Measurements from ENCODE around the gene HBP1. TPM values are rescaled to one million over a fixed set of nuclear protein-coding genes. Genes with fewer than 3 reads are reported as not detected.

The HBP1 gene
- total and polyA plus RNA-seq, 2 of the 4 experiments (the other 2 are of a cell fraction), result 27.1 to 69.9 TPM

- ATAC-seq (ENCODE audit: low read depth) (no peak), DNase-seq (no peak)
- H3K36me3 ChIP-seq (ENCODE audit: control insufficient read depth, insufficient read depth, low read length), result peaks cover 21% of the 10 kb centered on the region
- H2BK120ac ChIP-seq (ENCODE audit: low read depth, low read length), result no peak overlapping the region
- H3K27me3 ChIP-seq (ENCODE audit: control insufficient read depth, insufficient read depth, low read length), result no peaks in the 10 kb centered on the region
- H2AFZ ChIP-seq (replicated peaks; ENCODE audit: low read length, poor library complexity), result no peak overlapping the region
- no peak overlapping the region for H4K8ac ChIP-seq (ENCODE audit: low read depth in 2 of 2, low read length in 2 of 2)
- no peak overlapping the region for H3K4me2 ChIP-seq (ENCODE audit: low read depth, low read length)
- H3K9me3 ChIP-seq (ENCODE audit: control insufficient read depth, insufficient read depth, low read length), result no peaks in the 10 kb centered on the region
- no peak overlapping the region for H2BK20ac ChIP-seq (ENCODE audit: low read depth, low read length)
- dilution Hi-C loops (cut with HindIII; ENCODE audit: low sequenced_read_pairs, unreplicated experiment), result no loop called here
- intact Hi-C loops (cut with micrococcal nuclease), result loop anchor here (10.0 kb wide), 1 partner anchor 666 kb away; no protein-coding TSS in a partner anchor
- H2BK5ac ChIP-seq (ENCODE audit: low read depth, low read length, poor library complexity, severe bottlenecking), result no peak overlapping the region
- no peak overlapping the region for H2AK5ac ChIP-seq (ENCODE audit: low read depth, low read length)
- TF ChIP-seq ELK1 (IDR thresholded peaks at IDR 0.05; ENCODE audit: borderline replicate concordance, low read depth, low read length) (no peak), CHD1 (IDR thresholded peaks at IDR 0.05; ENCODE audit: low read depth, low read length) (no peak), BHLHE40 (IDR thresholded peaks at IDR 0.05; ENCODE audit: low read depth, low read length) (no peak), RAD21 (IDR thresholded peaks at IDR 0.05; ENCODE audit: low read length) (no peak), RFX5 (IDR thresholded peaks at IDR 0.05; ENCODE audit: low read depth, low read length) (no peak), MAZ (IDR thresholded peaks at IDR 0.05; ENCODE audit: borderline replicate concordance, low read depth, low read length) (no peak), RCOR1 (IDR thresholded peaks at IDR 0.05; ENCODE audit: insufficient replicate concordance, low read length) (no peak), SMC3 (IDR thresholded peaks at IDR 0.05; ENCODE audit: low read depth, low read length) (no peak), CEBPB (IDR thresholded peaks at IDR 0.05; ENCODE audit: low read depth, low read length) (no peak)
- TF ChIP-seq, protein P1, sequence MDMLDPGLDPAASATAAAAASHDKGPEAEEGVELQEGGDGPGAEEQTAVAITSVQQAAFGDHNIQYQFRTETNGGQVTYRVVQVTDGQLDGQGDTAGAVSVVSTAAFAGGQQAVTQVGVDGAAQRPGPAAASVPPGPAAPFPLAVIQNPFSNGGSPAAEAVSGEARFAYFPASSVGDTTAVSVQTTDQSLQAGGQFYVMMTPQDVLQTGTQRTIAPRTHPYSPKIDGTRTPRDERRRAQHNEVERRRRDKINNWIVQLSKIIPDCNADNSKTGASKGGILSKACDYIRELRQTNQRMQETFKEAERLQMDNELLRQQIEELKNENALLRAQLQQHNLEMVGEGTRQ (IDR thresholded peaks at IDR 0.05; ENCODE audit: low read depth, low read length), result no peak
- no CpG with 5 or more reads among the region's 5 CpGs for WGBS, 2 experiments (ENCODE audit: extremely low coverage in 2 of 2, insufficient read length in 1 of 2)
- no TSS peak for BruUV-seq (replicated peaks)
- CTCF ChIA-PET, result no interaction called here
- no peak overlapping the region for H3K23ac ChIP-seq (ENCODE audit: low read depth, low read length)
- H3K27ac ChIP-seq (ENCODE audit: insufficient read depth, low read length), result no peak overlapping the region
- peaks cover 6% of the 10 kb centered on the region for H3K9me1 ChIP-seq (ENCODE audit: insufficient read depth, low read length)
- in situ Hi-C loops (cut with MboI; ENCODE audit: low sequenced_read_pairs), result no loop called here
- no peak overlapping the region for H3K4me3 ChIP-seq (ENCODE audit: insufficient read depth, low read depth, low read length)
- H3K14ac ChIP-seq (replicated peaks; ENCODE audit: low read depth, low read length), result peak overlapping the region; percentile 28; the same call in 1 of the 2 replicates
- no peak overlapping the region for H3K56ac ChIP-seq (ENCODE audit: extremely low read depth, insufficient read depth, low read length)
- POLR2A ChIA-PET (ENCODE audit: unreplicated experiment), result no interaction called here
- no peak overlapping the region for H4K91ac ChIP-seq (ENCODE audit: insufficient read depth, low read depth, low read length)
- H3K18ac ChIP-seq (ENCODE audit: low read depth, low read length), result no peak overlapping the region
- no peak overlapping the region for H4K5ac ChIP-seq (ENCODE audit: low read depth, low read length)
- H4K20me1 ChIP-seq (ENCODE audit: insufficient read depth, low read length), result no peaks in the 10 kb centered on the region
- H3K4me1 ChIP-seq (ENCODE audit: control insufficient read depth, insufficient read depth, low read length), result peaks cover 4% of the 10 kb centered on the region; the same call in 1 of the 2 replicates
- H3K79me1 ChIP-seq (ENCODE audit: low read depth in 1 of 2, low read length in 2 of 2), result peaks cover 0 to 4% of the 10 kb centered on the region in 2 experiments; a peak in 3 of 4 replicates
- H2BK15ac ChIP-seq (ENCODE audit: low read depth, low read length), result no peak overlapping the region
- no peak overlapping the region for H3K4ac ChIP-seq (ENCODE audit: low read depth, low read length)
- no peak overlapping the region for H2AK9ac ChIP-seq (replicated peaks; ENCODE audit: low read depth, low read length, poor library complexity)
- H3K9ac ChIP-seq (ENCODE audit: low read depth, low read length), result no peak overlapping the region
Observed at GRCh38 chr7:107208563-107208962, 39.8 kb downstream of the HBP1 start.

All from IMR-90 (cell line).